Measurements from ENCODE around the gene CNPY2. TPM values are rescaled to one million over a fixed set of nuclear protein-coding genes. Genes with fewer than 3 reads are reported as not detected.
A peak's percentile ranks its signal among the peaks of the same experiment; 100 is the strongest.
"Not testable (repeated sequence)": the region's sequence is repeated elsewhere in the genome, so short reads cannot be mapped to it uniquely, and the experiment has no call there.

Gene CNPY2
- total RNA-seq, 1 donor from 2014 or later = 140 TPM

DNA sequence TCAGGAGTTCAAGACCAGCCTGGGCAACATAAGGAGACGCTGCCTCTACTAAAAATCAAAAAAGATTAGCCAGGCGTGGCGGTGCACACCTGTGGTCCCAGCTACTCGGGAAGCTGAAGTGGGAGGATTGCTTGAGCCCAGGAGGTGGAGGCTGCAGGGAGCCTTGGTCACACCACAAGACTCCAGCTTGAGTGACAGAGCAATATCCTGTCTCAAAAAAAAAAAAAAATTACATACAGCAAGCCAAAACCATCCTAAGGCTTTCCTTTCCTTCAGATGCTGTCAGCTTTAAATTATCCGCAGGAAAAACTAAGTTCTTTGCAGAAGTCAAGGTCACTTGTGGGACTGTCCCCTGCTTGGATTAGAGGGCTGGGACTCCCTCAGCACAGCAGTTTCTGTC lies 17.0 kb downstream of the CNPY2 start:
- DNase-seq (ENCODE audit: low spot score) = no peak

DNA sequence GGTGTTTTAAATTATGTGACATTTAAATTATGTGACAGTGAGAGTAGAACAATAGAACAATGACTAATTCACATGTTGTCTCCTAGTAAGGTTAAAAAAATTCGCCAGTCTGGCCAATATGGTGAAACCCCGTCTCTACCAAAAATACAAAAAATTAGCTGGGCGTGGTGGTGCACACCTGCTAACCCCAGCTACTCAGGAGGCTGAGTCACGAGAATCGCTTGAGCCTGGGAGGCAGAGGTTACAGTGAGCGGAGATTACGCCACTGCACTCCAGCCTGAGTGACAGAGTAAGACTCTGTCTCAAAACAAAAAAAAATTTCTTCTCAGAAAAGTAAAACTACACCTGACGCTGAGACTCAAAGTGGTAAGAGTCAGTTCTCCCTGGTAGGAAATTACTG lies 18.4 kb downstream of the CNPY2 start:
- DNase-seq (ENCODE audit: low spot score) = no peak

DNA sequence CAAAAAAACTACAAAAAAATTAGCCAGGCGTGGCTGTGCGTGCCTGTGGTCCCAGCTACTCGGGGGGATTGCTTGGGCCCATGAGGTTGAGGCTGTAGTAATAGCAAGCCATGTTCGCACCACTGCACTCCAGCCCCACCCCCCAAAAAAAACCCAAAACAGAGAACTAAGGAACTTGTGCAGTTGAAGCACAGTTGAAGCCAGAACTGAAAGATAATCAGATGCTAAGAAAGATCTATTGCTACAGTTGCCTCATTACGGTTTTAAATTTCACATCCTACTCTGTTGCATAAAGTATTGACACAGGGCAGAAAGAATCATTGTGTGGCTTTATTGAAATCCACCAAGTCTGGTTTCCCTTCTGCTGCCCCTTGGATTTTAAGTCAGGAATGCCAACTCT lies 19.5 kb downstream of the CNPY2 start:
- DNase-seq (ENCODE audit: low spot score) = no peak

DNA sequence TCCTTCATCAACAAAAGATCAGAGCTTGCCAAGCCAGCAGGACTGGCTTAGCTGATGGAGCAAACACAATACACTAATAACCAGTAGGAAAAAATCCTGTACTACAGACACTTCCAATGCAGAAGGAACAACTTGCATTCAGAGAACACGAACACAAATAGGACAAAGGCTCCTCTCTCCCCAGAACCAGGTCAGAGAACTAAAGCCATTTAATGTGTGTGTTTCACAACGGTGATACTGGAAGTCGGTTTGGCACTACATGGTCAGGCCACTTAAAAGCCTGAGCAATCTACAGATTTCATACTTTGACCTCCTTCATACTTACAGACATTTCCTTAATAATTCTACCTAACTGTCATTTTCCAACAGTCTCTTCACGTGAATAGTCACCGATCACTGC lies 22.0 kb downstream of the CNPY2 start:
- no peak for DNase-seq (ENCODE audit: low spot score)

DNA sequence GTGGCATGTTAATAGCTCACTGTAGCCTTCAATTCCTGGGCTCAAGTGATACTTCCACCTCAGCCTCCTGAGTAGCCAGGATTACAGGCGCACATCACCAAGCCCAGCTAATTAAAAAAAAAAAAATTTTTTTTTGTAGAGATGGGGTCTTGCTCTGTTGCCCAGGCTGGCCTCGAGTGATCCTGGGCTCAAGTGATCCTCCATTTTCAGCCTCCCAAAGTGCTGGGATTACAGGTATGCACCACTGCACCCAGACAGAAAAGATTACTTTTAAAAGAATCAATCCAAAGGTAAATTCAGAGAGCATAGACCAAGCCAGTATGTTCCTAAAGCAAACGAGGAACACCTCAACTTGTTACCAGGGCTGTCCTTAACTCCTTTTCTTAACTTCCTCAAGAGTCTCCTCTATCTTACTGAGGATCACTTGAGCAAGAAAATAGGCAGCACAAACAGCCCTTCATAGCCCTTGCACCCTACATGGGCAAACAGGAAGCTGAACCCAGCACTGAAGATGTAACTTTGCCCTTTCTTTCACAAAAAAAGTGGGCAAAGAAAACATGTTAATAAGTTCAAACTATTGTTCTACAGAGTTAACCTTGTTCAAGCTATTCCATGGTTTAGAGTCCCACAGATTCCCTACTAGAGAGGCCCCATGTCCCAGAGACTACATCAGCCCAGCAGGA lies 26.9 kb downstream of the CNPY2 start:
- DNase-seq (ENCODE audit: low spot score) = no peak

DNA sequence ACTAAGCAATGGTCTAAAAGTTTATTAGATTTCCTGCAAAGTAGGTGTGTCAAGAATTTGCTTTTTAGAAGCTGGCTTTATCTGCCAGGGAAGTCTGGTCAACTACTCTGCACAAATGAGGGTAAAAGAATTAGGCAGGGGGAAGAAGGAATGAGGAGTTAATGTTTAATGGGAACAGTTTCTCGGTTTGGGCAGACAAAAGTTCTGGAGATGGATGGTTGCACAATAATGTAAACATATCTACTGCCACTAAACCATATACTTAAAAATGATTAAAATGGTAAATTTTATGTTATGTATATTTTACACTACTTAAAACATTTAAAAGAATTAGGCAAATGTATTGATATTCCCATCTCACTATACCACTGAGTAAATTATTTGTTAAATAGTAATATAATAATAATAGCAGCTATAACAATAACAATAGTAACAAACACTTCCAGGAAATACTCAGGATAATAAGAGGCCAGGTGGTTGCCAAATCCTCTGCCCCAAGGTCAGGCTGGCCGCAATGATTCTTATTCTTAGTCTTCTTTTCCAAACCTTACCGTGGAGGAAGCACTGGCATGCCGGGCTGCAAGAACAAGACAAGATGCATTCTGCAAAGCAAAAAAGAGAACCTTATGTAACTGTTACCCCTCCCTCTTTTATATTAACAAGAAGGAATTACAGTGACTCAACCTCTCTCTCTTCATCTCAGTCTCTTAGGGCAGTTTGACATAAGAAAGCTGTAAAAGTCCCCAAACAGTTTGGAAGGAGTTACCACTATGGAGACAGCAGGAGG lies 29.6 kb downstream of the CNPY2 start:
- no peak for DNase-seq (ENCODE audit: low spot score)

DNA sequence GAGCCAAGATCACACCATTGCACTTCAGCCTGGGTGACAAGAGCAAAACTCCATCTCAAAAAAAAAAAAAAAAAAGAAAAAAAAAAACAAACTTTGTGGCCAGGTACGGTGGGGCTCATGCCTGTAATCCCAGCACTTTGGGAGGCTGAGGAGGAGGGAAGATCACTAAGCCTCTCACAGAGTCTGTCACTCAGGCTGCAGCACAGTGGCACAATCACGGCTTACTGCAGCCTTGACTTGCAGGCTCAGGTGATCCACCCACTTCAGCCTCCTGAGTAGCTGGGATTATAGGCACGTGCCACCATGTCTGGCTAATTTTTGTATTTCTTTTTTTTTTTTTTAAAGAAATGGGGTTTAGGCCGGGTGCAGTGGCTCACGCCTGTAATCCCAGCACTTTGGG lies 31.5 kb downstream of the CNPY2 start:
- not testable (repeated sequence) for DNase-seq (ENCODE audit: low spot score)

DNA sequence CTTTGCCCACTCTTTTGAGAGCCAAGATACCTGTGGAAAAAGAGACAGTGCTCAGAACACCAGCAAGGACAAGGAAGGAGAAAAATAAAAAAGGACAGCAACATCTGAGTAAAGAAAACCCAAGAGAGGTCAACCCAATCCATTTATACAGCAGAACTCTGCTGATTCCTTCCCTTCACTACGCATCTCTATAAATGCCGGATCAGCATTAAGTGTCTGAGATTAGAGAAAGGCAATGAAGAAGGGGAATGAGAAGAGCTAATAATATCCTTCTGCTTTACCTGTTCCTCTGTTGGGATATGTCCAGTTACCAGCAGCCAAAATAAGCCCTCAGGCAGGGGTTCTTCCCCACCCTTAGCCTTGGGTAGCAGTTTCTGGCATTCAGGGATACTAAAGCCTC lies 33.2 kb downstream of the CNPY2 start:
- DNase-seq (ENCODE audit: low spot score) = no peak

DNA sequence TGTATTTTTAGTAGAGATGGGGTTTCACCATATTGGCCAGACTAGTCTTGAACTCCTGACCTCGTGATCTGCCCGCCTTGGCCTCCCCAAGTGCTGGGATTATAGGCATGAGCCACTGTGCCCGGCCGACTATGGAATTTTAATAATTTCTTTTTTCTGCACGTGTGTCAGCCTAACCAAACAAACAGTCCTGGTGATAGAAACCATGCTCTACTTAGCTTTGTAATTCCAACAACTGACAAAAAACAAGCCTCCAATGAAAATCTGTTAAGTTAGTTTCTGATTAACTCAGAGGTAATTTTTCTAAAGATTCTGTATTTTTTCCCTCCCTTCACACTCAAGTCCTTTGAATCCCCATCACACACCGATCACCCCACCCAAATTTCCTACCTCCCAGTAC lies 33.8 kb downstream of the CNPY2 start:
- no peak for DNase-seq (ENCODE audit: low spot score)

DNA sequence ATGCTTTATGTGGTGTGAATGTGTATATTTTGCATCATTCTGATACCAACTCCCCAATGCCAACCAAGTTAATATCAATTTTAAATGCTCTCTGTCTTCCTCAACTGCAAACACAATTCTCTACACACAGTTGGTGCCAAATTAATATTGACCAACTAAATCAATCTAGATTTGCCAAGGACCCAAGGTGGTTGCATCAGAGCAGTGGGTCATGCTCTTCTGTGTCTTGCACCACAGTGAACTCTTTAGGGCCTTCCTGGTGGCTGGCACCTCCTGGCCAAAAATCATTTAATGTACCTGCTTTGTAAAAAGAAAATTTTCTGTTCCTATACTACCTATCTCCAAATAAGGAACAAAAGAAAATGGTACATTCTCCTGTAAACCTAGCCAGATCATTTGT lies 34.9 kb downstream of the CNPY2 start:
- DNase-seq (ENCODE audit: low spot score) = no peak

DNA sequence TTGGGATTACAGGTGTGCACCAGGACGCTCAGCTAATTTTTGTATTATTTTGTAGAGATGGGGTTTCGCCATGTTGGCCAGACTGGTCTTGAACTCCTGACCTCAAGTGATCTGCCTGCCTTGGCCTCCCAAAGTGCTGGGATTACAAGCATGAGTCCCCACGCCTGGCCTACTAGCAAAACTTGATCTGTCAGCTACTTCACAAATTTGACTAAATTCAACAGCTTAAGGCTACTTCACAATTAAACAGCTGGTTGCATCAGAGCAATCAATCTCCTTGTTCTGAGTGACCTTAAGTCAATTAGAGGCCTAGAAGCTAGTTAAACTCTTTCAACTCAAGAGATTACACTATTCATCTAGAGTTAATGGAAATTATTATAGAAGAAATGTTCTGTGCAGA lies 36.9 kb downstream of the CNPY2 start:
- no peak for DNase-seq (ENCODE audit: low spot score)

DNA sequence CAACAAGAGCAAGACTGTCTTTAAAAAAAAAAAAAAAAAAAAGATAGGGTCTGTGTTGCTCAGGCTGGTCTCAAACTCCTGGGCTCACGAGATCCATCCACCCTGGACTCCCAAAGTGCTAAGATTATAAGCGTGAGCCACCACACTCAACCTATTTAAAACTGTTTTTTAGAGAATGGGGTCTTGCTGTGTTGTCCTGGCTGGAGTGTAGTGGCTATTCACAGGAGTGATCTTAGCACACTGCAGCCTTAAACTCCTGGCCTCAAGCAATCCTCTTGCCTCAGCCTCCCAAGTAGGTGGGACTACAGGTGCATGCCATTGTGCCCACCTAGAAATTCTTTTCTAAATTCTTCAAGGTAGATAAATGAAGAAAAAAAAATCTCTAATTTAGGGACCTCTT lies 41.5 kb downstream of the CNPY2 start:
- no peak for DNase-seq (ENCODE audit: low spot score)

DNA sequence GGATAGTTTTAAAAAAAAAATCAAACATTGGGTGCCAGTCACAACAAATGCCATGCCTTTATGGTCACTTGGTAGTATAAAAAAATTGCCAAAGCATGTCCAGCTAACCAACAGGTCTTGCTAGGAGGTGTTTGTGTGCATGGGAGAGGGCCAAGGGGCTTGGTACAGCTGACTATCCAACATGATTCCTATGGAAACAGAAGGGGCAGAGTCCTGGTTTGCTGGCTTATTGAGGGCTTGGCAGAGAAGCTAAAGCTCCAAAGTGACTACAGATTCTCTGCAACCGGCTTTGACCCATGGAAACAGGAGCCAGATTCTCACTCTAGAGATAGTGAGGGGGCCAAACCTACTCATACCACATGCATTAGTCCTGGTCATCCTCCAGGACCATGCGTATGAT lies 43.3 kb downstream of the CNPY2 start:
- DNase-seq (ENCODE audit: low spot score) = not testable (repeated sequence)

DNA sequence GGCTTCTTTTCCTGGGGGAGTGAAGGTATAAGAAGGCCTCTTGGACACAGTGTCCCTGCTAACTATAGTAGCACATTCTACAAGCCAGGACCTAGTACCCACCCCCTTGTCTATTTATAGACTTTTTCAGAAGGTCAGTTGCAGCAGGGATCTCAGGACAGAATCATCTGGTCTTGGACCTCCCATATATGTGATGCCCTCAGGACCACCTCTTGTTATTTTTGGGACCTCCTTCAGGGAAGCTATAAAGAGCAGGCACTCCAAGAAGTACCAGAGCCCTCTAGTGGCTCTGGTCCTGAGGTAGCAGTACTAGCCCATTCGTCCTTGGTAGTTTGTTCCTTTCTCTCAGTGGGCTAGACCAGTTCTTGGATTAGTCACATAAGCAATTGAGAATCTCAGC lies 44.8 kb downstream of the CNPY2 start:
- no peak for DNase-seq (ENCODE audit: low spot score)

DNA sequence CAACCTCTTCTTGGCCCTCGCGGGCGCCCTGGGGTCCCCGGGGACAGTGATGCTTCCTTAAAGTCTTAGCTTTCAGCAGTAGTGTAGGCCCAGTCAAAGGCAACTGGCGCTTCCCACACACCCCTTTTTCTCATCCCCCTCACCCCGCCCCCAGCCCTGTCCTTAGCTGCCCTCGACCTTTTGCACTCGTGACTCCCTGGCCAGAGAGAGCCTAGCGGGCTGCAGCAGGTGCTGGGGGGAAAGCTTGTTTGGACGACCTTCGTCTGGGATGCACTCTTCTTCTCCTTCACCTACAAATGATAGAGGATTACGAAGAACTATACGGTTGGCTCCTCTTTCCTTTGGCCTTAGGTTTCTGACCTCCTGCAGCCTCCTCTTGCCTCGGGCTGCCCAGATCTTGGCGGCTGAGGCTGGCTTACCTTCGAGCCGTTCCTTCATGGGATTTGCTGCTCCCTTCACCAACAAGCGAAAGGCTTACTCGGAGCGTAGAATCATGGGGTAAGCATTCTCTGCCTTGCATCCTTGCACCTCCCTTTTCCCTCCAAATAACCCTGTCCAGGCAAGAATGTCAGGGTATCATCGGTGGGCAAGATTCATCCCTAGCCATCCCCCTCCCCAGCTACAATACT lies 48.2 kb downstream of the CNPY2 start:
- DNase-seq (ENCODE audit: low spot score) = no peak

DNA sequence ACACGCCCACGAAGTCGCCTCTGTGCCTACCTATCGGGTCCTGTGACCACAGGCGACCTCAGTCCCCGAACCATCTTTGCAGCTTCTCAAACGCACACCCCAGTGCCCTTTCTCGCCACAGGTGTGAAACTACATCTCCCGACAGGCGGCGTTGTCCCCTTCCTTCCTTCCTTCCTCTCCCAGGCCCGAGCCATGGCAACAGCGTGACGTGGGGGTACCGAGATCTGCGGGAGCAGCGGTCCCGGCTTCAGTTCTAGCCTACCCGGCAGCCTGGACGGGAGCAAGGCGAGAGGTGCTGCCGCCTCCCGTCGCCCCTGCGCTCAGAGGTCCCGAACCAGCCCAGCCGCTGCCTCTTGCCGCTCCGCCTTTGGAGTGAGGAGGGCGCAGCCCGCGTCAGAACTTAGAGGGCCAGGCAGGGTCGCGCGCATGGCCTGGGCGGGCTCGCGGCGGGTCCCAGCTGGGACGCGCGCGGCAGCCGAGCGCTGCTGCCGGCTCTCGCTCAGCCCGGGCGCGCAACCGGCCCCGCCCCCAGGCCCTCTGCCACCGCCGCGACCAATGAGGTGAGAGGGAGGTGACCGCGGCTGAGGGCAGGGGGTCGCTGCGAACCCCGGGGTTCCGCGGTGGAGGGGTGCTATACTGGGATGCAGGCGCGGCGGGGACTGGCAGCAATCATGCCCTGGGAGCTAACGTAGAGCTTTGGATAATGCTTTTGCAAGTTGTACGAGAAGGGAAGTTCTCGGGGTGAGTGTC lies 48.9 kb downstream of the CNPY2 start, which contains the start of gene COQ10A:
TSS of gene COQ10A (plus strand) at position 250 of the 750 bp plus-strand sequence. CDS start at position 427, 177 bp downstream.
- peak; percentile 91 for DNase-seq (ENCODE audit: low spot score)

DNA sequence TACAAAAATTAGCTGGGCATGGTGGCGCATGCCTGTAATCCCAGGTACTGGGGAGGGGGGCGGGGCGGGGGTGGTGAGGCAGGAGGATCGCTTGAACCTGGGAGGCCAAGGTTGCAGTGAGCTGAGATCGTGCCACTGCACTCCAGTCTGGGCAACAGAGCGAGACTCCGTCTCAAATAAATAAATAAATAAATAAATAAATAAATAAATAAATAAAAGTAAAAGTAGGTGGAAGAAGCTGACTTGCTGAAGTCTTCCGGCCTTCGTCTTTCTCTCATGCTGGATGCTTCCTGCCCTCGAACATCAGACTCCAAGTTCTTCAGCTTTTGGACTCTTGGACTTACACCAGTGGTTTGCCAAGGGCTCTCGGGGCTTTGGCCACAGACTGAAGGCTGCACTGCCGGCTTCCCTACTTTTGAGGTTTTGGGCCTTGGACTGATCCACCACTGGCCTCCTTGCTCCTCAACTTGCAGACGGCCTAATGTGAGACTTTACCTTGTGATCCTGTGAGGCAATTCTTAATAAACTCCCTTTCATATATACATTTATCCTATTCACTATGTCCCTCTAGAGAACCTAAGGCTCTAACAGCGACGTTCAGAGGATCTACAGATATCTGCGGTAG lies 49.6 kb downstream of the CNPY2 start:
- not testable (repeated sequence) for DNase-seq (ENCODE audit: low spot score)

DNA sequence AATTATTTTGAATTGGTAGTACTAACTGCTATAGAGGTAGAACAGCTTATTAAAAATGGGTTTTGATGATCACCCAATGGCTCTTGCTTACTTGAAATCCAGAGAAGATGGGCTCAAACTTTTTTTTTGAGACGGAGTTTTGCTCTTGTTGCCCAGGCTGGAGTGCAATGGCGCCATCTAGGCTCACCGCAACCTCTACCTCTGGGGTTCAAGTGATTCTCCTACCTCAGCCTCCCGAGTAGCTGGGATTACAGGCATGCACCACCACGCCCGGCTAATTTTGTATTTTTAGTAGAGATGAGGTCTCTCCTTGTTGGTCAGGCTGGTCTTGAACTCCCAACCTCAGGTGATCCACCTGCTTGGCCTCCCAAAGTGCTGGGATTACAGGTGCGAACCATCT lies 52.8 kb downstream of the CNPY2 start:
- DNase-seq (ENCODE audit: low spot score) = not testable (repeated sequence)

DNA sequence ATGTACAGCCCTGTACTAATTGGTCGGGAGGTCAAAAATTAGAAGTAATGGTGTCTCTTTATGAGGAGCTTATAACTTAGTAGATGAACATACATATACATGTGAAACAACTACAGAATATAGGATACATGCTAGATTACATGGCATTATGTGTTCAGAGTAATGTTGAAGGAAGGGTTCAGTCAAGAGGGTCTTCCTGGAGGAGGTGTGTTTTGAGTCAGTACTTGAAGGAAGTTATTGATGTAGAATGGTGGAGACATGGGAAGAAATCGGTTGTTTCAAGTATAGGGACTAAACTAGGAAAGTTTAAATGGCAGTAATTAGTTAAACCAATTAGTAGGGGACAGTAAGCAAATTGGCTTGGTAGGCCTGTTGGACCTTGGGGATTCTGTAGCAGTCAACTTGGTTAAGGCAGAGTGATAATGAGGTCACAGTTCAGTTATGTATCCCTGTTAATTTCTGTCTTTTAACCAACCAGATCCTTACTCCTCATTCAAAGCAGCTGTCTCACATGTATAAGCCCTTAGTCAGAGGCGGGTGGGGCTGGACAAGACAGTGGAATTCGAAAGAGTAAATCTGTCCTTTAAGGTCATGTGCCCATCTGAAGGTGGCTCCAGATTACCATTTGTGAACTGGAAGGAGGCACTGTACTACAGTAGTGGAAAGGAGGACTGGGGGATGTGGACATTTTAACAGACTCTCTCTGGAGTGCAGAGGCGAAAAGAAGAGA lies 54.1 kb downstream of the CNPY2 start:
- no peak for DNase-seq (ENCODE audit: low spot score)

DNA sequence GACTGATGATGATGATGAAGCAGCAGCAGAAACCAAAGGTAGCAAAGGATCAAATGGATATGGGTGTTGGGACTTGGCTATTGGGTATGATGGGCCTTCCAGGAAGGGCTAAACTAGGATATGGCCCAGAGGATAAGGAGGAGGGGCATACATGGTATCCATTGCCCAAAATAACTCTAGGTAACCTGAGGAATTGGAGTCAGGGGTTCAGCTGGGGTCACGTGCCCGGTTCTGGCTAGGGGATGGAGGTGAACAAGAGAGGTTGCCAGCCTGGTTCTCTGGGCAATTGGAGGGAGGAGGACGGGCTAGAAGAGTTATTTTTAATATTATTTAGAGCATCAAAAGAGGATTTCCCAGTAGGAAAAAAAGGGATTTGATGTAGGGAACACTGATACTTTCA lies 54.9 kb downstream of the CNPY2 start:
- DNase-seq (ENCODE audit: low spot score) = no peak

DNA sequence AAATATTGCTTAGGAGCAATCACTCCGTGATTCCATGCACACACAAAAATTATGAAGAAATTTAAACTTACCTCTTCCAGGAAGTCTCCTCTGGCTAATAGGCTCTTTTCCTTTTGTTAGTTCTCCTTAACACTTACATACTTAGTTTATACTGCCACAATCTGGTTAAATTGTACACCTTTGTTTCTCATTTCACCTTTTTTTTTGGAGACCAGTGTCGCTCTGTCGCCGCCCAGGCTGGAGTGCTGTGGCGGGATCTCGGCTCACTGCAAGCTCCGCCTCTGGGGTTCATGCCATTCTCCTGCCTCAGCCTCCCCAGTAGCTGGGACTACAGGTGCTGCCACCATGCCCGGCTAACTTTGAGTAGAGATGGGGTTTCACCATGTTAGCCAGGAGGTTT lies 55.4 kb downstream of the CNPY2 start:
- no peak for DNase-seq (ENCODE audit: low spot score)

Measured in mucosa of gallbladder (tissue), 1 donor.